K562 (cell line): ENCODE results near the gene METTL15. TPM values are rescaled to one million over a fixed set of nuclear protein-coding genes. Genes with fewer than 3 reads are reported as not detected.

Source experiments
- ARID2 ChIP-seq: fragments of 450-650 bp; IDR thresholded peaks from 2 replicates; pipeline ENCODE4 v1.6.1; 2017; ENCODE audit warnings: antibody characterized with exemption, mild to moderate bottlenecking
- BRD9 ChIP-seq: fragments of 450-650 bp; IDR thresholded peaks from 2 replicates; pipeline ENCODE4 v1.6.1; 2018; ENCODE audit warnings: low read depth; ENCODE audit not compliant: partially characterized antibody
- CBFA2T3 ChIP-seq: fragments of 450-650 bp; IDR thresholded peaks from 2 replicates; pipeline ENCODE4 v1.6.1; 2017
- CHAMP1 ChIP-seq: fragments of 450-650 bp; IDR thresholded peaks from 2 replicates; pipeline ENCODE4 v1.6.1; 2016; ENCODE audit warnings: mild to moderate bottlenecking
- DDX20 ChIP-seq: fragments of 450-650 bp; IDR thresholded peaks from 2 replicates; pipeline ENCODE4 v1.6.1; 2016; ENCODE audit warnings: missing genetic modification characterization, low read depth, mild to moderate bottlenecking, missing compliant biosample characterization, moderate library complexity
- HCFC1 ChIP-seq: IDR thresholded peaks from 2 replicates; pipeline ENCODE4 v1.6.1; 2012; ENCODE audit warnings: low read depth, low read length, improper control_type of control experiment
- MED1 ChIP-seq: sonication (generic); formaldehyde crosslinking; IDR thresholded peaks from 2 replicates; pipeline ENCODE4 v1.8.1; 2023; ENCODE audit warnings: missing genetic modification reagents, borderline replicate concordance
- NCOA4 ChIP-seq: fragments of 450-650 bp; IDR thresholded peaks from 2 replicates; pipeline ENCODE4 v1.6.1; 2018; ENCODE audit warnings: mild to moderate bottlenecking; ENCODE audit not compliant: partially characterized antibody
- NEUROD1 ChIP-seq: fragments of 150-350 bp; IDR thresholded peaks from 2 replicates; pipeline ENCODE4 v1.6.1; 2014; ENCODE audit warnings: borderline replicate concordance, low read length, low read depth; ENCODE audit not compliant: partially characterized antibody
- PCBP1 ChIP-seq: fragments of 200-400 bp; formaldehyde crosslinking; IDR thresholded peaks from 2 replicates; pipeline ENCODE4 v1.6.1; 2018; ENCODE audit warnings: mild to moderate bottlenecking, low read depth, low read length; ENCODE audit not compliant: poor library complexity, severe bottlenecking
- PYGO2 ChIP-seq: fragments of 450-650 bp; IDR thresholded peaks from 2 replicates; pipeline ENCODE4 v1.6.1; 2016; ENCODE audit warnings: mild to moderate bottlenecking, missing genetic modification characterization, moderate library complexity, missing compliant biosample characterization
- RFX5 ChIP-seq: IDR thresholded peaks from 2 replicates; pipeline ENCODE4 v1.6.1; 2011; ENCODE audit warnings: low read depth, mild to moderate bottlenecking, improper control_type of control experiment, low read length
- TAF1 ChIP-seq: IDR thresholded peaks from 2 replicates; pipeline ENCODE4 v1.6.1; 2011; ENCODE audit warnings: mild to moderate bottlenecking, low read length, moderate library complexity; ENCODE audit not compliant: insufficient read depth, control insufficient read depth, severe bottlenecking; ENCODE audit errors: extremely low read depth
- ZNF239 ChIP-seq: fragments of 250-450 bp; sonication (Bioruptor Pico); IDR thresholded peaks from 2 replicates; pipeline ENCODE4 v1.4.0; 2020; ENCODE audit warnings: mild to moderate bottlenecking
- ZNF3 ChIP-seq: fragments of 250-450 bp; sonication (Bioruptor Pico); IDR thresholded peaks from 2 replicates; pipeline ENCODE4 v1.5.0; 2021; ENCODE audit warnings: mild to moderate bottlenecking, moderate library complexity
- ZNF384 ChIP-seq: IDR thresholded peaks from 2 replicates; pipeline ENCODE4 v1.6.1; 2012; ENCODE audit warnings: low read depth, low read length, improper control_type of control experiment
- ZNF740 ChIP-seq, 3 experiments: fragments of 200-800 bp in 1 of 3; sonication (Bioruptor generic) in 1 of 3; sonication (generic) in 1 of 3; formaldehyde crosslinking in 1 of 3; IDR thresholded peaks; 2 replicates each; pipeline versions ENCODE4 v1.6.1 to v1.8.0; 2016 to 2022; ENCODE audit warnings: mild to moderate bottlenecking in 2 of 3, missing compliant biosample characterization in 2 of 3, missing genetic modification characterization in 2 of 3, missing genetic modification reagents in 1 of 3
- ZNF75A ChIP-seq: fragments of 450-650 bp; formaldehyde crosslinking; IDR thresholded peaks from 2 replicates; pipeline ENCODE4 v1.4.0; 2020; ENCODE audit warnings: mild to moderate bottlenecking
- polyA plus RNA-seq, 8 experiments: library from polyadenylated mRNA; depleted of rRNA in 4 of 8; stranded (reverse) in 5 of 8; unstranded in 3 of 8; fragments of >200 nt; fragmentation: Nextera tagmentation in 2 of 8; fragmentation: Illumina TruSeq in 1 of 8; extraction: Ambion mirVana in 2 of 8; extraction: Trizol in 1 of 8; gene quantifications; 2 replicates each; pipeline versions ENCODE4 v1.2.1 to v1.2.3, GENCODE V29; 2011 to 2014; ENCODE audit warnings: inconsistent platforms in 1 of 8, missing spikeins in 1 of 8
- total RNA-seq, 7 experiments: library from RNA; depleted of rRNA in 6 of 7; stranded (reverse); fragments of >200 nt in 6 of 7; fragmentation: Illumina TruSeq in 2 of 7; extraction: Trizol in 2 of 7; gene quantifications; 2 replicates each; pipeline versions ENCODE4 v1.2.1 to v1.2.3, GENCODE V29; 2011 to 2021; ENCODE audit warnings: low replicate concordance in 1 of 7
- TF ChIP-seq, protein P1 (sequence below): fragments of 250-450 bp; sonication (Bioruptor Pico); IDR thresholded peaks from 2 replicates; pipeline ENCODE4 v1.8.0; 2022; ENCODE audit warnings: moderate library complexity, mild to moderate bottlenecking, inconsistent platforms
- TF ChIP-seq, protein P2 (sequence below): fragments of 250-450 bp; sonication (Bioruptor Pico); IDR thresholded peaks from 2 replicates; pipeline ENCODE4 v1.5.0; 2022; ENCODE audit warnings: mild to moderate bottlenecking

The METTL15 gene
- total and polyA plus RNA-seq, 9 of the 15 experiments (the other 6 are each of a cell fraction or from before 2014, with no cell fraction given) = 10.7 to 21.7 (median 15.9) TPM

GRCh38 chr11:28107750-28108618, at the start of gene METTL15, which contains the start of gene KIF18A (continued):
- TF ChIP-seq ZNF384 = no peak
- TF ChIP-seq BRD9 = peak; percentile 9
- TF ChIP-seq NEUROD1 = peak; percentile 53
- TF ChIP-seq HCFC1 = no peak
- no peak for TF ChIP-seq CHAMP1
- TF ChIP-seq PCBP1 = no peak
- TF ChIP-seq, protein P1, sequence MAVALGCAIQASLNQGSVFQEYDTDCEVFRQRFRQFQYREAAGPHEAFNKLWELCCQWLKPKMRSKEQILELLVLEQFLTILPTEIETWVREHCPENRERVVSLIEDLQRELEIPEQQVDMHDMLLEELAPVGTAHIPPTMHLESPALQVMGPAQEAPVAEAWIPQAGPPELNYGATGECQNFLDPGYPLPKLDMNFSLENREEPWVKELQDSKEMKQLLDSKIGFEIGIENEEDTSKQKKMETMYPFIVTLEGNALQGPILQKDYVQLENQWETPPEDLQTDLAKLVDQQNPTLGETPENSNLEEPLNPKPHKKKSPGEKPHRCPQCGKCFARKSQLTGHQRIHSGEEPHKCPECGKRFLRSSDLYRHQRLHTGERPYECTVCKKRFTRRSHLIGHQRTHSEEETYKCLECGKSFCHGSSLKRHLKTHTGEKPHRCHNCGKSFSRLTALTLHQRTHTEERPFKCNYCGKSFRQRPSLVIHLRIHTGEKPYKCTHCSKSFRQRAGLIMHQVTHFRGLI (CRISPR knock-in tag) = no peak
- no peak for TF ChIP-seq MED1
- TF ChIP-seq ZNF75A = no peak
- TF ChIP-seq ZNF239 (CRISPR knock-in tag) = no peak
- TF ChIP-seq RFX5 = no peak
- no peak for TF ChIP-seq DDX20 (tag)
- TF ChIP-seq ARID2 = no peak
- no peak for TF ChIP-seq ZNF3 (CRISPR knock-in tag)
- no peak for TF ChIP-seq PYGO2
- TF ChIP-seq TAF1 = peak; percentile 87
- TF ChIP-seq, protein P2, sequence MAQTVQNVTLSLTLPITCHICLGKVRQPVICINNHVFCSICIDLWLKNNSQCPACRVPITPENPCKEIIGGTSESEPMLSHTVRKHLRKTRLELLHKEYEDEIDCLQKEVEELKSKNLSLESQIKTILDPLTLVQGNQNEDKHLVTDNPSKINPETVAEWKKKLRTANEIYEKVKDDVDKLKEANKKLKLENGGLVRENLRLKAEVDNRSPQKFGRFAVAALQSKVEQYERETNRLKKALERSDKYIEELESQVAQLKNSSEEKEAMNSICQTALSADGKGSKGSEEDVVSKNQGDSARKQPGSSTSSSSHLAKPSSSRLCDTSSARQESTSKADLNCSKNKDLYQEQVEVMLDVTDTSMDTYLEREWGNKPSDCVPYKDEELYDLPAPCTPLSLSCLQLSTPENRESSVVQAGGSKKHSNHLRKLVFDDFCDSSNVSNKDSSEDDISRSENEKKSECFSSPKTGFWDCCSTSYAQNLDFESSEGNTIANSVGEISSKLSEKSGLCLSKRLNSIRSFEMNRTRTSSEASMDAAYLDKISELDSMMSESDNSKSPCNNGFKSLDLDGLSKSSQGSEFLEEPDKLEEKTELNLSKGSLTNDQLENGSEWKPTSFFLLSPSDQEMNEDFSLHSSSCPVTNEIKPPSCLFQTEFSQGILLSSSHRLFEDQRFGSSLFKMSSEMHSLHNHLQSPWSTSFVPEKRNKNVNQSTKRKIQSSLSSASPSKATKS (CRISPR knock-in tag) = no peak
- no peak for TF ChIP-seq NCOA4
- no peak for TF ChIP-seq ZNF740 (CRISPR knock-in tag; IDR thresholded peaks at IDR 0.05)
- TF ChIP-seq ZNF740 (tag; IDR thresholded peaks at IDR 0.05) = no peak
- TF ChIP-seq CBFA2T3 = peak; percentile 8; the same call in 1 of the 2 replicates
